Measurements from ENCODE around the gene FGF5. TPM values are rescaled to one million over a fixed set of nuclear protein-coding genes. Genes with fewer than 3 reads are reported as not detected.

FGF5 gene
- total RNA-seq, 1 donor from 2014 or later = not detected

DNA sequence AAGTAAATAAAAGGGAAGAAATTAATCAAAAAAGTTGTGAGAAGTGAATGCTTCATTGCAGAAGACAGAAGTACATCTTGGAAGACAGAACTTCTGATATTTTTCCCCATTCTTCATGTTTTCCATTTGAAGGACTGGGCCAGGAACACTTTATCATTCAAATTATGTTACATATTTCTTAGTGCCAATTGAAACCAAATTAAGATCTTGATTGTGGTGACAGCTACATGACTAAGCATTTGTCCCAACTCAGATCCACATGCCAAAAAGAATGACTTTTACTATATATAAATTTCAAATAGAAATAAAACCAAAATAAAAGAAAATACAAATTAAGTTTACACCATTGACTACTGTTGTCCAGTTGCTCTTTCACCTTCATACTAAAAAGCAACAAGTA is 14.0 kb upstream of the FGF5 start:
- Histone ChIP-seq H3K27me3 (no peaks in the 10 kb centered on the region), H3K4me1 (no peaks in the 10 kb centered on the region), H3K27ac (no peak overlapping the region), H3K36me3 (no peaks in the 10 kb centered on the region), H3K4me3 (no peak overlapping the region), H3K9me3 (no peaks in the 10 kb centered on the region)
- DNase-seq (ENCODE audit: extremely low spot score in 2 of 2) = no peak
- TF ChIP-seq POLR2A (IDR thresholded peaks at IDR 0.05) = no peak
- no peak for TF ChIP-seq POLR2AphosphoS5 (IDR thresholded peaks at IDR 0.05; ENCODE audit: insufficient read depth in 1 of 2, low read depth in 1 of 2)
- TF ChIP-seq, protein P1, sequence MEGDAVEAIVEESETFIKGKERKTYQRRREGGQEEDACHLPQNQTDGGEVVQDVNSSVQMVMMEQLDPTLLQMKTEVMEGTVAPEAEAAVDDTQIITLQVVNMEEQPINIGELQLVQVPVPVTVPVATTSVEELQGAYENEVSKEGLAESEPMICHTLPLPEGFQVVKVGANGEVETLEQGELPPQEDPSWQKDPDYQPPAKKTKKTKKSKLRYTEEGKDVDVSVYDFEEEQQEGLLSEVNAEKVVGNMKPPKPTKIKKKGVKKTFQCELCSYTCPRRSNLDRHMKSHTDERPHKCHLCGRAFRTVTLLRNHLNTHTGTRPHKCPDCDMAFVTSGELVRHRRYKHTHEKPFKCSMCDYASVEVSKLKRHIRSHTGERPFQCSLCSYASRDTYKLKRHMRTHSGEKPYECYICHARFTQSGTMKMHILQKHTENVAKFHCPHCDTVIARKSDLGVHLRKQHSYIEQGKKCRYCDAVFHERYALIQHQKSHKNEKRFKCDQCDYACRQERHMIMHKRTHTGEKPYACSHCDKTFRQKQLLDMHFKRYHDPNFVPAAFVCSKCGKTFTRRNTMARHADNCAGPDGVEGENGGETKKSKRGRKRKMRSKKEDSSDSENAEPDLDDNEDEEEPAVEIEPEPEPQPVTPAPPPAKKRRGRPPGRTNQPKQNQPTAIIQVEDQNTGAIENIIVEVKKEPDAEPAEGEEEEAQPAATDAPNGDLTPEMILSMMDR (IDR thresholded peaks at IDR 0.05) = no peak
- intact Hi-C loops (cut with DNase I) = no loop called here

DNA sequence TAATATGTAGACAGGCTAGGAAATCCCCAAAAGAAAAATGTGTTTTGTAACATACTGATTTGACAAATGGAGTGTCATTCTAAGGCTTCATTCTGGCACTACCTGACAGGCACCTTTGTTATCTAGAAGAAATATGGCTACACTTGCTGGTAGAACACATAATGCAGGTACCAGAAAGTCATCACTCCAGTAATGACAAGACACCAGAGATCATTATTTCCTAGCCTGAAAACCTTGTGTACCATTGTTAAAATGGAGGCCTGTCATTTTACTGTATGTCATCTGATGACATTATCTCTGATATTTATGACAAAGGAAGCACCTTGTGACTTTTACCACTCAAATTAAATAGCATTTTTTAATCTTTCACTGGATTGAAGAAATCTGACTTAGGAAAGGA is 13.5 kb upstream of the FGF5 start:
- H3K9me3 ChIP-seq = no peaks in the 10 kb centered on the region
- DNase-seq (ENCODE audit: extremely low spot score in 2 of 2) = no peak
- H3K27me3 ChIP-seq = no peaks in the 10 kb centered on the region
- H3K36me3 ChIP-seq = no peaks in the 10 kb centered on the region
- no peak overlapping the region for H3K4me3 ChIP-seq
- no peaks in the 10 kb centered on the region for H3K4me1 ChIP-seq
- intact Hi-C loops (cut with DNase I) = no loop called here
- no peak overlapping the region for H3K27ac ChIP-seq
- TF ChIP-seq POLR2AphosphoS5 (IDR thresholded peaks at IDR 0.05; ENCODE audit: insufficient read depth in 1 of 2, low read depth in 1 of 2) (no peak), POLR2A (IDR thresholded peaks at IDR 0.05) (no peak)
- TF ChIP-seq, protein P1 (IDR thresholded peaks at IDR 0.05) = no peak

DNA sequence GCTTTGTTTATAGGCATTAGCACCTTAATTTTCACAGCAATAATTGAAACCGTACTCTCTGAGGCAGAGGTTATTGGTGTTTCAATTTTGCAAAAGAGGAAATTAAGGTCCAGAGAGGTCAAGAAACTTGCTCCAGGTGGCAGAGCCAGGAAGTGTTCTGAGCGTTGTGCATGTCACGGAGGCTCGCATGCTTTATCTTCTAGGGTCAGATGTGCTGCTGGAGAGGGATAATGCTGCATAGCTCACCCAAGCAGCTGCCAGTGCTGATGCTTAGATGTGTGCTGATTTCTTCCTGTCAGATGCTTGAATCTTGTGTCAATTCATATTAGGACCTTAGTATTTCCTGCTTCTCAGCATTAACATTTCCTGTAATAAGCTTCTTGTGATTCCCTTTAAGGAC is 13.0 kb upstream of the FGF5 start:
- Histone ChIP-seq H3K27ac (no peak overlapping the region), H3K27me3 (no peaks in the 10 kb centered on the region), H3K9me3 (no peaks in the 10 kb centered on the region), H3K36me3 (no peaks in the 10 kb centered on the region), H3K4me1 (no peaks in the 10 kb centered on the region), H3K4me3 (no peak overlapping the region)
- TF ChIP-seq, protein P1 (IDR thresholded peaks at IDR 0.05) = no peak
- TF ChIP-seq POLR2AphosphoS5 (IDR thresholded peaks at IDR 0.05; ENCODE audit: insufficient read depth in 1 of 2, low read depth in 1 of 2) = no peak
- no peak for TF ChIP-seq POLR2A (IDR thresholded peaks at IDR 0.05)
- DNase-seq (ENCODE audit: extremely low spot score in 2 of 2) = no peak
- intact Hi-C loops (cut with DNase I) = no loop called here

DNA sequence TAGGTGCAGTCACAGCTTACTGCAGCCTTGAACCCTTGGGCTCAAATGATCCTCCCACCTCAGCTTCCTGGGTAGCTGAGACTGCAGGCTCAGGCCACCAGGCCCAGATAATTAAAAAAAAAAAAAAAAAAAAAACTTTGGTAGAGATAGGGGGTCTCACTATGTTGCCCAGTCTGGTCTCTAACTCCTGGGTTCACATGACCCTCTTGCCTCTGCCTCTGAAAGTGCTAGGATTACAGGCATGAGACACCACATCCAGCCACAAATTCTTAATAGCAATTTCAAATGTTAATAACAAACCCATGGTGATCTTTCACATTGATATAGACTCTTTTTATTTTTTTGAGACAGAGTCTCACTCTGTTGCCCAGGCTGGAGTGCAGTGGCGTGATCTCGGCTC is 12.3 kb upstream of the FGF5 start:
- no peak for TF ChIP-seq POLR2A (IDR thresholded peaks at IDR 0.05)
- TF ChIP-seq POLR2AphosphoS5 (IDR thresholded peaks at IDR 0.05; ENCODE audit: insufficient read depth in 1 of 2, low read depth in 1 of 2) = no peak
- TF ChIP-seq, protein P1 (IDR thresholded peaks at IDR 0.05) = no peak
- intact Hi-C loops (cut with DNase I) = no loop called here
- H3K36me3 ChIP-seq = no peaks in the 10 kb centered on the region
- no peaks in the 10 kb centered on the region for H3K4me1 ChIP-seq
- no peak for DNase-seq (ENCODE audit: extremely low spot score in 2 of 2)
- no peaks in the 10 kb centered on the region for H3K9me3 ChIP-seq
- H3K27ac ChIP-seq = no peak overlapping the region
- no peaks in the 10 kb centered on the region for H3K27me3 ChIP-seq
- no peak overlapping the region for H3K4me3 ChIP-seq

DNA sequence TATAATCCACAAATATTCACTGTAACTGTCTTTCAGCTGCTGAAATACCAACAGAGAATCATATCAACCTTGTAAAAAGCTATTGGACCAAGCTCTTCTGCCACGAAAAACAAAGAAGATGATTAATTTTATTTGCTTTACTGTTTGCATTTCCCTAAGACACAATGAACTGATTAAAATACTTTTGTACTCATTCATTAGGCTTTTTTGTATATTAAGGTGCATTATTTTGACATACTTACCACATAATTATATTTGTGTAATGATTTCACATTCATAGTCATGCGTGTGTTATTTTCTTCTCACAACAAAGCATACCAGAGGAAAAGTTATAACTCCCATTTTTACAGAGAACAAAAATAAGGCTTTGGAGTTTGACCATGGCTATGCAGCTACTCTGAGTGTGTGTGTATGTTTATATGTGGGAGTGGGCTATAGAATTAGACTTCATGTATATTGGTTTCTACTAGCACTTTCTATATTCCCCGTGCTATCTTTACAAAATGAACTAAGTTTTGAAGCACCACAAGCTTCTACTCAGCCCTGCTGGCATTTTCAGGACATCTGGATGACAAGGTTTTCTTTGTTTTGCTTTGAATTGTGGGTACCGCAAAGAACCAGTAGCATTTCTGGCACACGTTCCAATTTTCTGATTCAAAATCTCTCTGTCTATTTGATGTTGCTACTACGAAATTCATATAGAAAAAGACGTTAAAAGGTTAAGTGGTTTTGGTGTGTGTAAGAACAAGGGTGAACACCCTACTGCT is 11.0 kb upstream of the FGF5 start:
- no peak for DNase-seq (ENCODE audit: extremely low spot score in 2 of 2)
- Histone ChIP-seq H3K36me3 (no peaks in the 10 kb centered on the region), H3K4me3 (no peak overlapping the region), H3K9me3 (no peaks in the 10 kb centered on the region), H3K4me1 (no peaks in the 10 kb centered on the region), H3K27ac (no peak overlapping the region), H3K27me3 (no peaks in the 10 kb centered on the region)
- intact Hi-C loops (cut with DNase I) = no loop called here
- TF ChIP-seq POLR2AphosphoS5 (IDR thresholded peaks at IDR 0.05; ENCODE audit: insufficient read depth in 1 of 2, low read depth in 1 of 2) (no peak), POLR2A (IDR thresholded peaks at IDR 0.05) (no peak)
- TF ChIP-seq, protein P1 (IDR thresholded peaks at IDR 0.05) = no peak
